ENCODE data around the gene TYMP.

Gene TYMP

DNA sequence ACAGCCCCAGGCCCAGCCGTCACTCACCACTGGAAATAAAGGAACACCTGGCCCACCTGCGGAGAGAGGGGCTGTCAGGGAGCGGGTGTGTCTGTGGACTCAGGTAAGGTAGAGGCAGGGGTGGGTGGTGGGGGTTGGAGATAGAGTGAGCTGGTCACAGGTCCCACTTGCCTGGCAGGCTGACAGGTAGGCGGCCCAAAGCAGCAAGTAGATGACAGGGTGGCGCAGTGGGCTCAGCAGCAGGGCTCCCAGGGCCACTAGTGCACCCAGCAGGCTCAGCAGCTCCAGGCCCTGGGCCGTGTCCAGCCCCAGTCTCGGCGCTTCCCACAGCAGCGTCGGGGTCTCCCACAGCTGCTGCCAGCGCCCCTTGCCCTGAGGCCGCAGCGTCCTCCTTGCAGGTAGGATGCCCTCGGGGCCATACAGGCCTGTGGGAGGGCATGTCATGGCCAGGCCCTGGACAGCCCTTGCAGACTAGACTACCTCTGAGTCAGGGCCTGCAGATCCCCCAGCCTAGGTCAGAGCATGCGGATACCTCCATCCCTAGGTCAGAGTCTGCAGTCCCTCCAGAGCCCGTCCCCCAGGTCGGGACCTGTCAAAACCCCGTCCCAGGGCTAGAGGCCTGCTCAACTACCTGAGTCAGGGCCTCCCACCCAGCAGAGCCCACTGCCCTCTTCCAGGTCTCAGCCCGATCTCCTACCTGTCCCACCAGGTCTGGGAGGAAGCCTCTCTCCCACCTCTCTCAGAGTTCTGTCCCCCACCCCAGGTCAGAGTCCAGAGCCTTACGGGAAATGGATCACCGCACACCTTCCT, 23.0 kb downstream of the TYMP start:
- in situ Hi-C loops (cut with MboI; ENCODE audit: low sequenced_read_pairs): no loop called here

DNA sequence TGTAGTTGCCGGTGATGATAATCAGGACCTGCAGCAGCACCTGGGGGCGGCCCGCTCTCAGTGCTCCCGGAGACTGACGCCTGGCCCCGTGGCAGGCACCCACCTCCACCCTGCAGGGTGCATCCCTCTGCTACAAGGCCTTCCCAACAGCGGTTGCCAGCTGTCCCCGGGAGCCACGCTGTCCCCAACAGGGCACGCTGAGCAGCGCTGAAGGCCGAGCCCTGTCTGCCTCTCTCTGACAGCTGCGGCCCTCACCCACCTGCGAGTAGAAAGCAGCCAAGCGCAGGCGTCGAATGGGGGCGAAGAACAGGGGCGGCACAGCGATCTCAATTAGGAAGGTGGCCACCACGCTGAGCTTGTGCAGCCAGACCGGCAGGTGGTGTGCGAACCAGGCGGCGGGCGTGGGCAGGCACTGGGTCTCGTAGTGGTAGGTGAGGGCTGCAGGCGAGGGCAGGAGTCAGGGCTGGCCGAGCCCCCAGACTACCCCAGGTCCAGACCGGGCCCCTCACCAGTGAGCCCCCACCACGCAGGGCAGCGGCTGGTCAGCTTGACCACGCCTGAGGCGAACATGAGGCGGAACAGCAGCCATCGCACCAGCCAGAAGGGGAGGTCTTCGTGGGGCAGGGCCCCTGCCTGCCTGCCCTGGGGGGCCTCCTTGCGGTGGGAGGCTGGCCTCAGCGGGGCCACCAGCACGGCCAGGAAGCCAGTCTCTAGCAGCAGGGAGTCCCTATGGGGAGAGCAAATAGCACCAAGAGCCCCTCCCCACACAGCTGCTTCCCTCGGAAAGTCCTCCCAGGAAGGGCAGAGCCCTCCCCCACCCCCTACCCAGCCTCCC, 23.8 kb downstream of the TYMP start:
- in situ Hi-C loops (cut with MboI; ENCODE audit: low sequenced_read_pairs): no loop called here

DNA sequence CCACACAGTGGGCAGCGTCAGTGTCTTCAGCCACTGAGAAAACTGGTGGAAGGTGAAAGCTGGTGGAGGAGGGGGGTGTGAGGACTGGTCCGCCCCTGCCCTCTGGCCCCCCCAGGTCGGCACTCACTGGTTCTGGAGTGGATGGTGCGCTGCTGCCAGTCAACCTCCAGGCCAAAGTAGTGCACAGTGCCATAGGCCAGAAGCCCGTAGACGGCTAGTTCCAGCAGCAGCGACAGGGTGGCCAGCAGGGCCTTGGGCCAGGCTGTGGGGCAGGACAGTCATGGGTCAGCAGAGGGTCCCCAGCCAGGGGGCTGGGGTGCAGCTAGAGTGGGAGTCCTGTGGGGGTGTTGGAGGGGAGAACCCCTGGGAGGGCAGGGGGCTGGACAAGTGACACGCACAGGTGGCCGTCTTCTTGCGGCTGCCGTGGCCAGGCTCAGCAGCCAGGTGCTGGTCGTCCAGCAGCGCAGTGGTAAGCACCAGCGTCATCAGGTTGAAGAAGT, 24.5 kb downstream of the TYMP start:
- in situ Hi-C loops (cut with MboI; ENCODE audit: low sequenced_read_pairs): no loop called here

DNA sequence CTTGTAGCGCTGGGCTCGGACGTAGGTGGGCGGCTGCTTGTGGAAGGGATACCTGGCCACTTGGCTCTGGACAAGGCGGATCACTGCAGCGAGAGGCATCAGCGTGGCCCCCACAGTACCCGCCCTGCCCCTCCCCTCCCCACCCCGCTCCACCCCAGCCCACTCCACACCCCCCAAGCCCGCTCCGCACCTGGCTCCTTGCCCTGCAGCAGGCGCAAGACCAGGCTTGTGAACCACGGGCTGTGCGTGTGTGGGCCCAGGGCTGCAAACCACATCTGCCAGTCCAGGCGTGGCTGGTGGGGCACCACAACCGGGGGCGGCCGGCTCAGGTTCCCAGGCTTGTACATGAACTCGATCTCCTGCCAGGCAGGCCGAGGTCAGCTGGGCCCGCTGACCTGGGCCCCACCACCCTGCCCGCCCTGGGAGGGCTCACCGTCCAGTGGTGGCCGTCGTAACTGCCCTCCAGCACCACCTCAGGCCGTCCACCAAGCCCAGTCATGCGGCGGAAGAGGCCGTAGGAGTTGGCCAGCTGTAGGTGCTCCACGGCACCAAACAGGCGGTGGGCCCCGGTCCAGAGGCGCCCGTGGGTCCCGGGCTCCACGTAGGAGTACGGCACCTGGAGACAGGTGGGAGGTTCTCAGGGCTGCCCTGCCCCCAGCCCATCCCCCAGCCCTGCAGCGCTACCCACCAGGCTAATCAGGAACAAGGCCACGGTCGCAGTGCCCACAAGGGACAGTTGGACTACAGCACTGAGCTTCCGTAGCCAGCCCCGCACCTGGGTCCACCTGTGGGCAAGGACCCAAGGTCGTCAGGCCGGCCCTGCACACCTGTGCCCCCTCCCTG, 25.2 kb downstream of the TYMP start:
- in situ Hi-C loops (cut with MboI; ENCODE audit: low sequenced_read_pairs): no loop called here

DNA sequence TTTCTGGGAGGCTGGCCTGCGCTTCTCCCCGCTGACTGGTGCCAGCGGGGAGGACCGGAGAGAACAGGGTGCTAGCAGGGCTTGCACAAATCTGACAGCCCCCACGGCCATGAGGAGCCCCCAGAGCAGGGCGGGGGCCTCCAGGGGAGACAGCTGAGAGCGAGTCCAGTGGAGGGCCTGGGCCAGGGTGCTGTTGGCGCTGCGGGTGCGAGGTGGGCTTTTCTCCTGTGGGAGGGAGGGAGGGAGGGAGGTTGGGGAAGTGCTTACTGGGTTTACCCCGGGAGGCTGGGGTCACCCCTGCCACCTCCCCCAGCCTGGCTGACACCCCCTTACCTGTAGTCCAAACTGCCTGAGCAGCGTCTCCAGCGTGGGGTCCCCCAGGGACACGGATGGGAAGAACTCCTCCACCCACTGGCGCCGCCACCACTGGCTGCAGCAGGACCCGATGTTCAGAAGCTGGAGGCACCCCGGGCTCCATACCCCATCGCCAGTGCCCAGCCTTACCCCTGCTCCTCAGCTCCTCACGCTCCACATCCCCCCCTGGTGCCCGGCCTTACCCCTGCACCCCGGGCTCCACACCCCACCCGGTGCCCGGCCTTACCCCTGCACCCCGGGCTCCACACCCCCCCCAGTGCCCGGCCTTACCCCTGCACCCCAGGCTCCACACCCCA, 26.2 kb downstream of the TYMP start:
- in situ Hi-C loops (cut with MboI; ENCODE audit: low sequenced_read_pairs): no loop called here

DNA sequence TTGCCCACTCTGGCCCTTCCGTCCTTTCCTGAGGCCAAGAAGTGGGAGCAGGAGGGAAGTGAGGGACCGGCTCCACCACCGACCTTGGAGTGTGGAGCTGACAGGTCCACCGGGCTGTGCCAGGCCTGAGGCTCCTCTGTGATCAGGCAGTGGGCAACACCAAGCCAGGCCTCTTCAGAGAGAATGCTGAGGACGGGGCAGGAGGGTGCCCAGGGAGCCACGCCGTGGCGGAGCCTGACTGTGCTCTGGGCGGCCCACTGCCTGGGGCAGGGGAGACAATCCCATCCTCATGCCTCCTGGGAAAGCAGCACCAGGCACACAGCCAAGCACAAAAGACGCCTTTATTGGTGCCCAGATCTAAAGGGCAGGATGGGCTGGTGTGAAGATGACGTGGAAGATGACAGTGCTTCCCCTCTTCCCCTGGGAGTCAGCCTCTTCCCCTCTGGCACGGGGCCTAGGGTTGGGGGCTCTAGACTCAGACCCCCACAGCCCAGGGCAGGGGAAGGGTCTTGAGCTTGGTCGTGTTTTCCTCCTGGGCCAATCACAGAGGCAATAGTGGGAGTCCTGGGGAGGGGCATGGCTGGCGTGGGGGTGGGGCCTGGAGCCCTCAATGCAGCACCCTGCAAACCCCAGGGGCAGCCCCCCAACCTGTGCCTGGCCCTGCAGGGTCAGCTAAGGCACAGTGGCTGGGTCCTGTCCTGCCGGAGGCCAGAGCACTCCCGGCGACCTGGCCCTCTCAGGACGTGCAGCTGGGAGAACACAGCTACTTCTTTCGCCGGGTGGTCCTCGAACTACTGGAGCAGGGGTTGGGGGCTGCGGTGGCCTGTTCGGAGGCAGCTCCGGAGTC, 27.0 kb downstream of the TYMP start:
- in situ Hi-C loops (cut with MboI; ENCODE audit: low sequenced_read_pairs): no loop called here

DNA sequence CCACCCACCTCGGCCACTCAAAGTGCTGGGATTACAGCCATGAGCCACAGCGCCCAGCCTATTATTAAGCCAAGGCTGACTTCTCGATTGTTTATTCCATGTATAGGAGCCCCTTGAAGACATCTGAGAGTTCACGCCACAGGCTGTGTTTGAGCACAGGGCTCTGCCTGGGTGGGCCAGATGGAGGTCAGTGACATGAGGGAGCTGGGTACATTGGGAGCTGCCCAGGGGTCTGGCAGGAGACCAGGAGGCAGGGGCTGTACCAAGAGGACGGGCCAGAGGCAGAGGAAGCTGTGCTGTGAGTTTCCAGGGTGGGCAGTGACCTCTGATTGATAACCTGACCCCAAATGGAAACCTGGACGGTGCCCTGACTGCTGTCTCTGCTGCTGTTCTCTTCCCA, 27.7 kb downstream of the TYMP start:
- in situ Hi-C loops (cut with MboI; ENCODE audit: low sequenced_read_pairs): no loop called here

DNA sequence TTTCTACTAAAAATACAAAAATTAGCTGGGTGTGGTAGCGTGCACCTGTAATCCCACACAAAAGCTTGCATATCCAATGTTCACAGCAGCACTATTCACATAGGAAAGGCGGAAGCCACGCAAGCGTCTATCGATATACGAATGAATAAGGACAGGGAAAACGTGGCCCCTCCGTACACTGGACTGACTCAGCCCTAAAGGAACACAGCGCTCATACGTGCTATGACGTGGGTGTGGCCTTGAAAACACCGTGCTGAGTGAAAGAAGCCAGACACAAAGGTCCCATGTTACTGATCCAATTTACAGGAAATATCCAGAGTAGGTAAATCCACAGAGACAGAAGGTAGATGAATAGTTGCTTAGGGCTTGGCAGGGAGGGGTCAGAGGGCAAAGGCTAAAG, 29.4 kb downstream of the TYMP start:
- in situ Hi-C loops (cut with MboI; ENCODE audit: low sequenced_read_pairs): no loop called here

DNA sequence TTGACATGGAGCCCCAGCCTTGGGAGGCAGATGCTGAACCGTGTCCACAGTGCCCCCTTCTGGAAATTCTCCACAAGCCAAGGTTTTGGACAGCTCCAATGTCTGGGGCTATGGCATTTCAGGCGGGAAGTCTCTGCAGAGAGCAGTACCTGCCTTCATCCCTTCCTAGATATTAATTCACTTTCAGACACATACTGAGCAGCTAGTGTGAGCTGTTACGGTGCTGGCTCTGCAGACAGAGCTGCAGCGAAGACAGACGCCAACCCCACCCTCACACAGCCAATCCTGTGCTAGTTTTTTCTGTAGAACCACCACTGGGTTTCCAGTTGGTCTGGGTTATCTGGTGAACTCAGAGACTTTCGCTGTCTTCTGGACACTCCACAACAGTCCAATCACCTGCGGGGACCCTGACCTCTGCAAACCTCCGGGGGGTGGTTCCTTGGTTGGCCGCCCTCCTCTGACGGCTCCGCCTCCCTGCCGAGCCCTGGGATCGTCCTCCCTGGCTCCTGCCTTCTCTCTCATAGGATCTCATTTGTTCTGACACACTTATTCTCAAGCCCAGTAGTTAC, 31.4 kb downstream of the TYMP start:
- in situ Hi-C loops (cut with MboI; ENCODE audit: low sequenced_read_pairs): loop anchor here (10.0 kb wide), 1 partner anchor 234 kb away; the partner anchor contains the start of gene MAPK12

DNA sequence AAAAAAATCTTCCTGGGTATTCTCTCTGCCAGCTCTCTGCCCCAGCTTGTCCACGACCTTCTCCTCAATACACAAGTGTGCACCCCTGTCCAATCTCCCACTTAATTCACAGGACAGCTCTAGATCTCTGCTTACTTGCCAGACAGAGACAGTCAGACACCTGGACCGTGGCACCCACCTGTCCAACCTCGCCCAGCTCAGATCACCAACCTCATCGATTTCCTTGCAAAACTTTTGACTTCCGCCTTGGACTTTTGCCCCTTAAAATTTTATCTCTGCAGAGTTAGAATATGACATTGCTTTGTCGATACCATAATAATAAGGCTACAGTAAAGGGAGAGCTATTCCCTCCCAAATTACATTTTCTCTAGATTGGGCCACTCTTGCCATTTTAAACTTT, 32.7 kb downstream of the TYMP start:
- in situ Hi-C loops (cut with MboI; ENCODE audit: low sequenced_read_pairs): loop anchor here (10.0 kb wide), 1 partner anchor 232 kb away; the partner anchor contains the start of gene MAPK12

DNA sequence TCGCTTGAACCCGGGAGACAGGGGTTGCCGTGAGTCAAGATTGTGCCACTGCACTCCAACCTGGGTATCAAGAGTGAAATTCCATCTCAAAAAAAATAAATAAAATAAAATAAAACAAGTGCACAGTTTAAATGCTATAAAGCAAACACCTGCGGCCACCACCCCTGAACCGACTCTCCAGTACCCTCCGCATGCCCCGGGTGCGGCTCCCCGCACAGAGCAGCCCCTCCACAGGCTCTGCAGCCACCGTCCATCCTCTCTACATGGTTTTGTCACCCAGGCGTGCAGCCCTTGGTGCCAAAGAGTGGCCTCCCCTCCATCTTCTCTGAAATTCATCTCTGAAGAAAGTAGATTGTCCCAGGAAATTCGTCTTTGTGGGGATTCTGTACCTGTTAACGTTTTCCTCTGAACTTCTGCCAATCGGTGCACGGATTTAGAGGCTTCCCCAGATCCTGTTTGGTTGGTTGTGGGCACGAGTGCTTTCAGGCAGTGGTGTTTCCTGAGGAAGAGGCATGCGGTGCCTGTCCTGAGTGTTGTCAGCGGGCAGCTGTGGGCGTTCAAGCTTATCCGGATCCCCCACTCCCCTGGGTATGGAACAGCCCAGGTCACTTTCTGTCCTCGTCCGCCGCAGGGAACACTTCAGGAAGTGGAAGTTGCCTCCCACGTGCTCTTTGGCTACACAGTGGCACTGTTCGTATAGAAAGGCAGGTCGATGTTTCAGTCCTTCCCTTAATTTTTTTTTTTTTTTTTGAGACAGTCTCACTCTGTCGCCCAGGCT, 39.1 kb downstream of the TYMP start:
- in situ Hi-C loops (cut with MboI; ENCODE audit: low sequenced_read_pairs): loop anchor here (10.0 kb wide), 1 partner anchor 226 kb away; the partner anchor contains the start of gene MAPK12

DNA sequence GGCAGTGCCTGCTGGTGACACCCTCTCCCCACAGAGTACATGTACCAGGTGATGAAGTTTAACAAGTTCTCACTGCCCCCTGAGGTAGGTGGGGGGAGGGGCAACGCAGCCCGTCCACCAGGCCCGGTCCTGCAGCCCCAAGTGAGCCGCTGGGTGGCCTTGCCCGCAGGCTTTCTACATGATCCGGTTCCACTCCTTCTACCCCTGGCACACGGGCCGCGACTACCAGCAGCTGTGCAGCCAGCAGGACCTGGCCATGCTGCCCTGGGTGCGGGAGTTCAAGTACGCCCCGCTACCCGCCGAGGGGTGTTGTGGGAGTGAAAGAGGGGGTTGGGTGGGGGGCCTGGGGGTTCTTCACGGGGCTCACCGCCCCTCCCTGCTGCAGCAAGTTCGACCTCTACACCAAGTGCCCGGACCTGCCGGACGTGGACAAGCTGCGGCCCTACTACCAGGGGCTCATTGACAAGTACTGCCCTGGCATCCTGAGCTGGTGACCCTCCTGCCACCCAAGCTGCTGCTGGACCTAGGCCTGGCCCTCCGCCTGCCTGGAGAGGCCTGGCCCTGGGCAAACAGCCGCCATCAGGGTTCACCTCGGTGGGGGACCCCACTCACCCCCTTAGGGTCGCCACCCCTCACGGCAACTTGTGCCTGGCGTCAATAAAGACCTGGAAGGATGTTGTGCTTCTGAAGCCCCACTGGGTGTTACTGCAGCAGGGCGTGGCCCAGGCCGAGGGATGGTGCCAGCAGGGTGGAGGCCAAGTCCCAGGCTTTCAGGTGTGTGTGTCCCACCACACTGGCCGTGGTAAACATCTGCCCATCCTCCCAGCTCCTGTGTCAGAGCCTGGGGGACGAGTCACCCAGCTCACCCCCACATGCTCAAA, 40.2 kb downstream of the TYMP start:
- in situ Hi-C loops (cut with MboI; ENCODE audit: low sequenced_read_pairs): loop anchor here (10.0 kb wide), 1 partner anchor 225 kb away; the partner anchor contains the start of gene MAPK12

DNA sequence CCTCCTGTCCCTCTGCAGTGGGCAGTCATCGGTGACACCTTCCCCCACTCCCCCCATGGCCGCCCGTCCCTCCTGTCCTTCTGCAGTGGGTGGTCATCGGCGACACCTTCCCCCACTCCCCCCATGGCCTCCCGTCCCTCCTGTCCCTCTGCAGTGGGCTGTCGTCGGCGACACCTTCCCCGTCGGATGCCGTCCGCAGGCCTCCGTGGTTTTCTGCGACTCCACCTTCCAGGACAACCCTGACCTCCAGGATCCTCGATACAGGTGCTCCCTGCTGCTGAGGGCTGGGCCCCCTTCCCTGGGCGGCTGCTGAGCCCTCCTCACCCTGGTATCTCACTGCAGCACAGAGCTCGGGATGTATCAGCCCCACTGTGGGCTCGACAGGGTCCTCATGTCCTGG, 40.9 kb downstream of the TYMP start:
- in situ Hi-C loops (cut with MboI; ENCODE audit: low sequenced_read_pairs): no loop called here

DNA sequence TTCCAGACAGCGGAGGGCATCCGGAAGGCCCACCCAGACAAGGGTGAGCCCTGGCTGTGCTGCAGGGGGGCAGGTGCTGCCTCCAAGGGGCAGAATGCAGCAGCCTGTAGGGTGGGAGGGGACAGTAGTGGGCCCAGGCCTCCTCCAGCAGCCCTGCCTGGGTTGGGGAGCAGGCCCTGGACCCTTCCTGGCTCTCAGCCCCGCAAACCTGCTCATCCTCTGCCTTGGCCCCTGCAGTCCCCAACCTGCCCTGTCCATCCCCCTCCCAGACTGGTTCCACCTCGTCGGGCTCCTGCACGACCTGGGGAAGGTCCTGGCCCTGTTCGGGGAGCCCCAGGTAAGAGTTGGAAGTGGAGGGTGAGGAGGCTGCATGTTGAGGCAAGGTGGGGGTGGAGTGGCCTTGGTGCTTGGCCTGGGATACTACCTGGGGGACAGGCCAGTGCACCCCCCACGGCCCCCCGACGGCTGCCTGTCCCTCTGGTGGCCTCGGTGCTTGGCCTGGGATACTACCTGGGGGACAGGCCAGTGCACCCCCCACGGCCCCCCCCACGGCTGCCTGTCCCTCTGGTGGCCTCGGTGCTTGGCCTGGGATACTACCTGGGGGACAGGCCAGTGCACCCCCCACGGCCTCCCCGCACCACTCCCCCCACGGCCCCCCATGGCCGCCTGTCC, 41.7 kb downstream of the TYMP start:
- in situ Hi-C loops (cut with MboI; ENCODE audit: low sequenced_read_pairs): no loop called here

DNA sequence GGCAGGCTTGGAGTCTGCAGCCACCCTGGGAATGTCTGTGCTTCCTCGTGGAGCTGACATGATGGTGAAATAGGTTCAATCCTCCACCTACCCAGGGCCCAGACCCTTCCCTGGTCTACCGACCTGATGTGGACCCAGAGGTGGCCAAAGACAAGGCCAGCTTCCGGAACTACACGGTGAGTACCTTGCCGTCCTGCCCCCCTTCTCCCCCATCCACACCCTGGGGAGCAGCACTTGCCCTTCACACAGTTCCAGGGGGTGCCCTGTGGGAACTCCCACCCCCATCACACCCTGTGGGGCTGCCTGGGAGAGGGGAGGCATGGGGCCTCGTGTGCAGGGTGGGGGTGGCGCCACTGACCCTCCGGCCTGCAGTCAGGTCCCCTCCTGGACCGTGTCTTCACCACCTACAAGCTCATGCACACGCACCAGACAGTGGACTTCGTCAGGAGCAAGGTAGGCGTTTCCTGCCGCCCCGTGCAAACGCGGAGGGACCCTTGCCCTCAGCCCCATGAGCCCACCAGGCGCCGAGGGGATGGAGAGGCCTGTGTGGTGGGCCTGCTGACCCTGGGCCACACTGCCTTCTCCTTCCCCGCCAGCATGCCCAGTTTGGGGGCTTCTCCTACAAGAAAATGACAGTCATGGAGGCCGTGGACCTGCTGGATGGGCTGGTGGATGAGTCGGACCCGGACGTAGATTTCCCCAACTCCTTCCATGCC, 42.4 kb downstream of the TYMP start:
- in situ Hi-C loops (cut with MboI; ENCODE audit: low sequenced_read_pairs): no loop called here
